ENCODE results near the gene QTRT2.

- TF ChIP-seq YY1 (IDR thresholded peaks at IDR 0.05; ENCODE audit: borderline replicate concordance in 1 of 3, control insufficient read depth in 1 of 3, extremely low read depth in 1 of 3, insufficient read depth in 3 of 3, insufficient read length in 1 of 3, insufficient replicate concordance in 2 of 3, low read depth in 1 of 3, low read length in 2 of 3) (no peak), MNT (conservative IDR thresholded peaks at IDR 0.05) (no peak), CTCF (IDR thresholded peaks at IDR 0.05 in 2 of 3, conservative IDR thresholded peaks at IDR 0.05 in 1 of 3; ENCODE audit: insufficient read depth in 2 of 3, low read depth in 1 of 3, low read length in 3 of 3) (no peak), ZNF3 (CRISPR knock-in tag; IDR thresholded peaks at IDR 0.05) (no peak), ZNF449 (CRISPR knock-in tag; IDR thresholded peaks at IDR 0.05) (no peak), MTA3 (IDR thresholded peaks at IDR 0.05; ENCODE audit: borderline replicate concordance) (no peak), POLR2A (conservative IDR thresholded peaks at IDR 0.05) (no peak), TAF15 (IDR thresholded peaks at IDR 0.05; ENCODE audit: low read depth, low read length) (no peak), KDM4B (IDR thresholded peaks at IDR 0.05; ENCODE audit: borderline replicate concordance in 2 of 2, low read depth in 1 of 2) (no peak), ZBTB1 (CRISPR knock-in tag; IDR thresholded peaks at IDR 0.05; ENCODE audit: borderline replicate concordance, low read depth) (no peak)
These were observed 22.8 kb upstream of the QTRT2 start for GRCh38 chr3:114033721-114034120.

Data from K562 (cell line).